Astrocyte (in vitro differentiated cells and primary cell): ENCODE data around the gene HOXC6. TPM values are rescaled to one million over a fixed set of nuclear protein-coding genes. Genes with fewer than 3 reads are reported as not detected.

Source experiments
- DNase-seq: peaks from one replicate; pipeline ENCODE4 v3.0.0-alpha.2; 2010; ENCODE audit warnings: low read depth
- FAIRE-seq: peaks from 2 replicates; lab custom pipeline; 2011; peaks lifted over from hg19 to GRCh38; lab: Jason Lieb, UNC
- H2AFZ ChIP-seq: 2 replicates; pipeline ENCODE4 v1.6.0; 2012; ENCODE audit warnings: low read depth, low read length, inconsistent platforms
- H3K27ac ChIP-seq: 2 replicates; pipeline ENCODE4 v1.5.1; 2011; ENCODE audit warnings: low read depth, low read length, inconsistent platforms
- H3K27me3 ChIP-seq: 2 replicates; pipeline ENCODE4 v1.6.0; 2011; ENCODE audit warnings: low read length, inconsistent platforms; ENCODE audit not compliant: insufficient read depth
- H3K36me3 ChIP-seq: 2 replicates; pipeline ENCODE4 v1.5.1; 2011; ENCODE audit warnings: low read length, inconsistent platforms; ENCODE audit not compliant: insufficient read depth
- H3K4me1 ChIP-seq: 2 replicates; pipeline ENCODE4 v1.5.1; 2011; ENCODE audit warnings: low read length, inconsistent platforms; ENCODE audit not compliant: insufficient read depth
- H3K4me2 ChIP-seq: 2 replicates; pipeline ENCODE4 v1.6.0; 2012; ENCODE audit warnings: low read length, inconsistent platforms
- H3K4me3 ChIP-seq: 2 replicates; pipeline ENCODE4 v1.5.1; 2011; ENCODE audit warnings: low read depth, mild to moderate bottlenecking, low read length, inconsistent platforms; ENCODE audit not compliant: insufficient read depth
- H3K79me2 ChIP-seq: 2 replicates; pipeline ENCODE4 v1.6.0; 2012; ENCODE audit warnings: mild to moderate bottlenecking, low read length, inconsistent platforms; ENCODE audit not compliant: insufficient read depth
- H3K9ac ChIP-seq: 2 replicates; pipeline ENCODE4 v1.6.0; 2012; ENCODE audit warnings: mild to moderate bottlenecking, low read length, inconsistent platforms
- H3K9me3 ChIP-seq: 2 replicates; pipeline ENCODE4 v1.5.1; 2012; ENCODE audit warnings: low read depth, mild to moderate bottlenecking, low read length, inconsistent platforms; ENCODE audit not compliant: insufficient read depth
- H4K20me1 ChIP-seq: 2 replicates; pipeline ENCODE4 v1.6.0; 2012; ENCODE audit warnings: low read length, inconsistent platforms; ENCODE audit not compliant: insufficient read depth
- H3K27ac Mint-ChIP-seq: one replicate; pipeline ENCODE4 v1.8.0; 2021; ENCODE audit warnings: mild to moderate bottlenecking, mixed read lengths; ENCODE audit not compliant: unreplicated experiment
- H3K27me3 Mint-ChIP-seq: one replicate; pipeline ENCODE4 v1.8.0; 2021; ENCODE audit warnings: low read depth, mixed read lengths; ENCODE audit not compliant: unreplicated experiment
- H3K36me3 Mint-ChIP-seq: one replicate; pipeline ENCODE4 v1.8.0; 2021; ENCODE audit warnings: low read depth, mixed read lengths; ENCODE audit not compliant: unreplicated experiment
- H3K4me1 Mint-ChIP-seq: one replicate; pipeline ENCODE4 v1.8.0; 2021; ENCODE audit warnings: low read depth, mixed read lengths; ENCODE audit not compliant: unreplicated experiment
- H3K4me3 Mint-ChIP-seq: one replicate; pipeline ENCODE4 v1.8.0; 2021; ENCODE audit warnings: mild to moderate bottlenecking, moderate library complexity, mixed read lengths; ENCODE audit not compliant: unreplicated experiment
- H3K9me3 Mint-ChIP-seq: one replicate; pipeline ENCODE4 v1.8.0; 2021; ENCODE audit warnings: mild to moderate bottlenecking, mixed read lengths; ENCODE audit not compliant: unreplicated experiment
- EZH2 ChIP-seq: IDR thresholded peaks from 2 replicates; pipeline ENCODE4 v1.6.1; 2012; ENCODE audit warnings: mild to moderate bottlenecking, low read length, inconsistent platforms; ENCODE audit not compliant: insufficient read depth
- total RNA-seq: library from RNA; stranded (reverse); gene quantifications from 2 replicates; pipeline ENCODE4 v1.2.1, GENCODE V29; 2021
- TF ChIP-seq, protein P1 (sequence below): IDR thresholded peaks from 2 replicates; pipeline ENCODE4 v1.5.1; 2011; ENCODE audit warnings: low read depth, mild to moderate bottlenecking, inconsistent platforms, low read length, moderate library complexity; ENCODE audit not compliant: insufficient read depth

Gene HOXC6
- total RNA-seq, 1 donor from 2014 or later, result not detected

DNA sequence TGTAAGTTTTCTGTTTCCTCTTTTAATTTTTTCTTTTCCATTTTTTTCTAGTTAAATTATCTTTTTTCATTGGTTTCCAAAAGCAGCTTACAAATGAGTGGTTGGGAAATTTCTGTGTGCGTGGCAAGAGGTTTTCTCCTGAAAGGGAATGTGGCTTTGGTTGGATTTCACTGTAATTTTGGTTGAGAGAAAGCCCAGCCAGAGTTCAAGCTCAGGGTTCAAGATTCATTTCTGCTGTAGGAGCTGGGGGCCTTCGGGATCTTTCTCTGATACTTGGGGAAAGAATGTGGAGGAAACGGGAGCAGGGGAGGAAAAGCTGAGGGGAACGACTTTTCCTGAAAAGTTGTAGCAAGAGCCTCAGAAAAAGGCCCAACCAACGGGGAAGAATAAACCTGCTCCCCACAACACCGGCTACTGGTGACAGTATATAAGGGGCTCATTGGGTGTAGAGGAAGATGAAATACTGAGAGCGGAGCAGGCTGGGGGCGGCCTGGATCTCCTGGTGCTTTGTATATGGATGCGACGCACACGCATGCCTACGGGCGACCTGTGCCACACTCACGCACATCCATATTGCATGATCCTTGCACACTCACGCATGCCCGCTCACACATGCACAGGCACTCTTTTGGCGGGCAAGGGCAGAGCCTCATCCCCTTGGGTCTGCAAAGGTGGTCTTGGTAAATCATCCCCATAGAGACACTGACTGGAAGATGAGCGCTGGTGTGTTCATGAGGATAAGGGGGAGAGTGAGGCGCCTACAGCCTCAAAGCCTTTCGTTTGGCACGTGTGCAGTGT, 41.4 kb upstream of the HOXC6 start:
- peaks cover 85% of the 10 kb centered on the region for H3K27me3 Mint-ChIP-seq
- H3K79me2 ChIP-seq, result no peaks in the 10 kb centered on the region
- H3K27me3 ChIP-seq, result peaks cover 93% of the 10 kb centered on the region
- H3K4me1 ChIP-seq, result no peaks in the 10 kb centered on the region
- H3K4me2 ChIP-seq, result no peak overlapping the region
- no peaks in the 10 kb centered on the region for H4K20me1 ChIP-seq
- no peak overlapping the region for H3K4me3 ChIP-seq
- no peak overlapping the region for H3K27ac Mint-ChIP-seq
- H3K27ac ChIP-seq, result no peak overlapping the region
- H2AFZ ChIP-seq, result no peak overlapping the region
- no peaks in the 10 kb centered on the region for H3K4me1 Mint-ChIP-seq
- H3K36me3 ChIP-seq, result no peaks in the 10 kb centered on the region
- DNase-seq (no peak), FAIRE-seq (no peak)
- no peak for TF ChIP-seq EZH2
- TF ChIP-seq, protein P1, sequence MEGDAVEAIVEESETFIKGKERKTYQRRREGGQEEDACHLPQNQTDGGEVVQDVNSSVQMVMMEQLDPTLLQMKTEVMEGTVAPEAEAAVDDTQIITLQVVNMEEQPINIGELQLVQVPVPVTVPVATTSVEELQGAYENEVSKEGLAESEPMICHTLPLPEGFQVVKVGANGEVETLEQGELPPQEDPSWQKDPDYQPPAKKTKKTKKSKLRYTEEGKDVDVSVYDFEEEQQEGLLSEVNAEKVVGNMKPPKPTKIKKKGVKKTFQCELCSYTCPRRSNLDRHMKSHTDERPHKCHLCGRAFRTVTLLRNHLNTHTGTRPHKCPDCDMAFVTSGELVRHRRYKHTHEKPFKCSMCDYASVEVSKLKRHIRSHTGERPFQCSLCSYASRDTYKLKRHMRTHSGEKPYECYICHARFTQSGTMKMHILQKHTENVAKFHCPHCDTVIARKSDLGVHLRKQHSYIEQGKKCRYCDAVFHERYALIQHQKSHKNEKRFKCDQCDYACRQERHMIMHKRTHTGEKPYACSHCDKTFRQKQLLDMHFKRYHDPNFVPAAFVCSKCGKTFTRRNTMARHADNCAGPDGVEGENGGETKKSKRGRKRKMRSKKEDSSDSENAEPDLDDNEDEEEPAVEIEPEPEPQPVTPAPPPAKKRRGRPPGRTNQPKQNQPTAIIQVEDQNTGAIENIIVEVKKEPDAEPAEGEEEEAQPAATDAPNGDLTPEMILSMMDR, result no peak
- H3K9ac ChIP-seq, result no peak overlapping the region
- H3K4me3 Mint-ChIP-seq, result no peak overlapping the region
- H3K9me3 Mint-ChIP-seq, result peaks cover 29% of the 10 kb centered on the region
- no peaks in the 10 kb centered on the region for H3K36me3 Mint-ChIP-seq
- no peaks in the 10 kb centered on the region for H3K9me3 ChIP-seq

DNA sequence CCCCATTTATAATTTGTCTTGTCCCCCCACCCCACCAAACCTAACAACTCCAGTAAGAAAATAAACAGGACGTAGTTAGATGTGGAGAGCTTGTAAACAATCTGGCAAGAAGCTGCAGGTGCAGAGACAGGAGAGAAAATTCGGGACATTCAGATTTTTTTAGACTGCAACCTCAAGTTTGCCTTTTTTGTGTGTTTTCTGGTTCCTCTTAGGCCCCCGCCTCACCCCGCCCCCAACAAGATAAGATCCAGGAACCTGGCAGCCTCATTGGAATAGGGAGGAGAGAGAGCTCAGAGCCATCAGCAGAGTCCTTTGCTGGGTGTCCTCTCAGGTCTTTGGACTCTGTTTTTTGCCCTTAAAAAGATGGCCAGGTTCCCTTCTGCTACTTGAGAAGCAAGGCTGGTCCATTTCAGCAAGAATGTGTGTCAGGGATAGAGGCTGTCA, 40.4 kb upstream of the HOXC6 start:
- Histone ChIP-seq H3K4me3 (no peak overlapping the region), H3K9me3 (peaks cover 3% of the 10 kb centered on the region), H3K27ac (no peak overlapping the region), H3K9ac (no peak overlapping the region), H3K27me3 (peaks cover 91% of the 10 kb centered on the region), H3K4me1 (no peaks in the 10 kb centered on the region), H3K79me2 (no peaks in the 10 kb centered on the region), H3K36me3 (no peaks in the 10 kb centered on the region), H3K4me2 (no peak overlapping the region), H2AFZ (no peak overlapping the region), H4K20me1 (no peaks in the 10 kb centered on the region)
- DNase-seq (no peak), FAIRE-seq (no peak)
- Mint-ChIP-seq H3K27ac (no peak overlapping the region), H3K4me1 (no peaks in the 10 kb centered on the region), H3K4me3 (no peak overlapping the region), H3K36me3 (no peaks in the 10 kb centered on the region), H3K27me3 (peaks cover 87% of the 10 kb centered on the region), H3K9me3 (peaks cover 31% of the 10 kb centered on the region)
- TF ChIP-seq, protein P1, result no peak
- no peak for TF ChIP-seq EZH2
